ENCODE measurements around the gene RPS3. TPM values are rescaled to one million over a fixed set of nuclear protein-coding genes. Genes with fewer than 3 reads are reported as not detected.

Gene RPS3
- total RNA-seq, 1 experiment from 2014 or later = 3,765 TPM

- Mint-ChIP-seq H3K36me3 (ENCODE audit: insufficient read depth in 1 of 3, low read depth in 3 of 3) (peaks cover 15 to 25% (median 21%) of the 10 kb centered on the region in 3 experiments), H3K4me1 (peaks cover 3 to 16% of the 10 kb centered on the region in 2 experiments), H3K9me3 (no peaks in the 10 kb centered on the region), H3K4me3 (no peak overlapping the region), H3K27me3 (ENCODE audit: low read depth) (no peaks in the 10 kb centered on the region), H3K27ac (peak overlapping the region in 2 of 3 experiments; percentile 7 to 86; a peak in 3 of 7 replicates)
- H2BK120ac ChIP-seq (ENCODE audit: low read depth, low read length, poor library complexity, severe bottlenecking) = no peak overlapping the region
- H2AK5ac ChIP-seq (ENCODE audit: insufficient read length, low read length) = no peak overlapping the region
- DNase-seq = no peak
- H2AFZ ChIP-seq (ENCODE audit: low read length) = no peak overlapping the region
- no peak overlapping the region for H4K8ac ChIP-seq (replicated peaks; ENCODE audit: insufficient read length, low read depth, low read length)
- H3K23me2 ChIP-seq (ENCODE audit: insufficient read length, low read depth, low read length, poor library complexity, severe bottlenecking) = no peaks in the 10 kb centered on the region
- H3T11ph ChIP-seq (ENCODE audit: low read length) = no peak overlapping the region
- no peak overlapping the region for H3K56ac ChIP-seq (ENCODE audit: insufficient read length, low read depth, low read length)
- H3K79me2 ChIP-seq (ENCODE audit: insufficient read depth, low read length) = no peaks in the 10 kb centered on the region
- no peak overlapping the region for H3K4ac ChIP-seq (ENCODE audit: low read depth, low read length)
- H2BK20ac ChIP-seq (ENCODE audit: low read depth, low read length, poor library complexity, severe bottlenecking) = no peak overlapping the region
- H3K14ac ChIP-seq (ENCODE audit: insufficient read depth, low read length) = no peak overlapping the region
- no peaks in the 10 kb centered on the region for H3K27me3 ChIP-seq (ENCODE audit: insufficient read depth, low read length)
- H3K9me3 ChIP-seq (ENCODE audit: control insufficient read depth, low read depth, low read length) = no peaks in the 10 kb centered on the region
- WGBS (ENCODE audit: extremely low coverage, insufficient read length, low lambda C conversion rate) = no CpG with 5 or more reads among the region's 14 CpGs
- no peak overlapping the region for H2BK12ac ChIP-seq (ENCODE audit: insufficient read length, low read depth, low read length)
- no peak overlapping the region for H4K91ac ChIP-seq (ENCODE audit: insufficient read length, low read depth, low read length)
- no peaks in the 10 kb centered on the region for H3K4me1 ChIP-seq (ENCODE audit: insufficient read depth, low read length)
- H3K23ac ChIP-seq (ENCODE audit: insufficient read length, low read depth, low read length) = no peak overlapping the region
- no peak overlapping the region for H3K27ac ChIP-seq (ENCODE audit: insufficient read length, low read depth, low read length)
- no peak overlapping the region for H3K4me2 ChIP-seq (ENCODE audit: insufficient read depth, insufficient read length, low read length)
- H3K9ac ChIP-seq (ENCODE audit: extremely low read depth, insufficient read length, low read length) = no peak overlapping the region
- no peaks in the 10 kb centered on the region for H4K20me1 ChIP-seq (ENCODE audit: control insufficient read depth, insufficient read depth, insufficient read length)
- no peak overlapping the region for H2BK5ac ChIP-seq (ENCODE audit: insufficient read length, low read length)
- H4K5ac ChIP-seq (ENCODE audit: insufficient read length, low read depth, low read length) = no peak overlapping the region
- no peaks in the 10 kb centered on the region for H3K79me1 ChIP-seq (ENCODE audit: insufficient read depth, low read depth, low read length, poor library complexity, severe bottlenecking)
- TF ChIP-seq CTCF (conservative IDR thresholded peaks at IDR 0.05) = no peak
- no peak overlapping the region for H3K18ac ChIP-seq (ENCODE audit: insufficient read length, low read depth, low read length)
- no peak overlapping the region for H2BK15ac ChIP-seq (ENCODE audit: low read depth, low read length)
These were observed 21.1 kb downstream of the RPS3 start for GRCh38 chr11:75420224-75421034.
